Hematopoietic multipotent progenitor cell (in vitro differentiated cells): ENCODE data around the gene CDYL. TPM values are rescaled to one million over a fixed set of nuclear protein-coding genes. Genes with fewer than 3 reads are reported as not detected.

Experiments
- DNase-seq, 3 donors: peaks; one replicate each; pipeline ENCODE4 v3.0.0-alpha.2; 2011 to 2015; ENCODE audit warnings: low read depth in 2 of 3, low spot score in 2 of 3
- total RNA-seq: library from RNA; depleted of rRNA; stranded (reverse); fragments of >200 nt; gene quantifications from one replicate; pipeline ENCODE4 v1.2.3, GENCODE V29; 2012

CDYL gene
- total RNA-seq, 1 donor: 53.1 TPM

DNA sequence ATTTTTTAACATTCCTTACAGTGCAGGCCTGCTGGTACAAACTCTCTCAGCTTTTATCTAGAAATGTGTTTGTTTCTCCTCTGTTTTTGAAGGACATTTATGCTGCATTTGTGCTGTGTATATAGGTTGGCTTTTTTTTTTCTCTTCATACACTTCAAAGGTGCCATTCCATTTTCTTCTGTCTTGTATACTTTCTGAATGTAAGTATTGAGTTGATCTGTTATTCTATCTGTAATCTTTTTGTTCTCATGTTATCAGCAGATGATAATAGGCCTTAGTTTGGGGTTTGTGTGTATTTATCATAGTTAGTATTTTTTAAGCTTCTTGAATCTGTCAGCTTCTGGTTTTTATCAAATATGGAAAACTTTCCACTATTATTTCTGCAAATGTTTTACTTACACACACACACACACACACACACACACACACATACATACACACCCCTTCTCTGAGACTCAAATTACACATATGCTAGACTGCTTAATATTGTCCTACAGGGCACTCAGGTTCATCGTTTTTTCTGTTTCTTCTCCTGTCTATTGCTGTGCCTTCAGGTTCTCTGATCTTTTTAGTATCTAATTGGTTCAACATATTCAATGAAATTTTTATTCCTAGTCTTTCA, 153.0 kb downstream of the CDYL start:
- DNase-seq: no peak

DNA sequence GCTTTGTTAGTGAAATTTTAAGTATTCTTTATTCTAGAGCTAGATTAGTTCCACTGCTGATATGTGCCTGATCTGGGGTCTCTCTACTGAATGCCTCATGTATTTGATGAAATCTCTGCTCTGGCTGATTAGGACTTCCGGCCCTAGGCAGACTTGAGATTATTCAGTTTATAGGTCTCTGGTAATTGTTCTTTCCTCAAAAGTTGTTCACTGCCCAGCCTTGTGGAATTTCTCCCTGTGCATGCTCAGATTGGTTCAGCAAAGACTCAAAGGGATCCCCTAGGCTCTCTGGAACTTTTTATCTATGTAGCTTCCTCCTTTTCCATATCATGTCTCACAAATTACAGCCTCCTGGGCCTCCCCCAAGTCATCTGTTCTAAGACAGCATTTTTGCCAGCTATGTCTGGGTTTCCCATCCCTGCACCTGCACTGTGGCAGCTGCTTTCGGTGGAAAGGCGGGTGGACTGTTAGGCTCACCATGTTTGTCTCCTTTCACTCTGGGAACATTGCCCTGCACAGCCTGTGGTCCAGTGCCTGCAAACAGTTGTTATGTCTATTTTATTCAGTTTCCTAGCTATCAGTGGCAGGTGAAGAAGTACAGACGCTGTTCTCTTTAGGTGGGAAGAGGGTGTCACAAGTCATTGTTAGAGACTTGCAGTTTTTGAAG, 154.0 kb downstream of the CDYL start:
- DNase-seq: no peak

DNA sequence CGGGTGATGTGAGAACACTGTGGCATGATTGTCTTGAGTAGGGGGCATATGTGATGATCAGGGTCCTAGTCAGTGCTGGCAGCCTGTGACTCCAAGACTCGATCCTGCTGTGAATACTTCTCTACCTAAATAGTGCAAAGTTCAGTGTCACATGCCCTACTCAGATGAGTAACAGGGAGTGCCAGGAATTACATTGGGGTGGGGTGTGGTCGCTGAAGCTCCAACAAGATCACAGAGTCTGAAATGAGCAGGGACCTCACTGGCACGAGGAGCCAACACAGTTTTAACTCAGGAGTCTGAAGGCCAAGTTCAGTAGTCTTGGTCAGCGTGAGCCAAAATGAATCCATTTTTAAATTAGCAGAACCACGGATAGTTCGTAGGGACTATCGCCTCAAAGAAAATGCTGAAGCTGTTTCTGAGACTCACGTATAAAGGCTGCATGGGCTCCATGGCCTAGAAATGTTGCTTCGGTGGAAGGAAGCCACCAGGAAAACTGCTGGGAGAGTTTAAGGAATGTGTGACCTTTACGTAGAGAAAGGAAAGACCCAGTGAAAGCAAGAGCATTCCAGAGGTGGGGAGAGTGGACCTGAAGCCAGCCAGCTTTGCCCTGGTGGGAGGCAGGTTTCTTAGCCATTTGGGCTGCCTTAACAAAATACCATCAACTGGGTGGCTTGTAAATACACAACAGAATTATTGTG, 155.5 kb downstream of the CDYL start:
- DNase-seq: no peak

DNA sequence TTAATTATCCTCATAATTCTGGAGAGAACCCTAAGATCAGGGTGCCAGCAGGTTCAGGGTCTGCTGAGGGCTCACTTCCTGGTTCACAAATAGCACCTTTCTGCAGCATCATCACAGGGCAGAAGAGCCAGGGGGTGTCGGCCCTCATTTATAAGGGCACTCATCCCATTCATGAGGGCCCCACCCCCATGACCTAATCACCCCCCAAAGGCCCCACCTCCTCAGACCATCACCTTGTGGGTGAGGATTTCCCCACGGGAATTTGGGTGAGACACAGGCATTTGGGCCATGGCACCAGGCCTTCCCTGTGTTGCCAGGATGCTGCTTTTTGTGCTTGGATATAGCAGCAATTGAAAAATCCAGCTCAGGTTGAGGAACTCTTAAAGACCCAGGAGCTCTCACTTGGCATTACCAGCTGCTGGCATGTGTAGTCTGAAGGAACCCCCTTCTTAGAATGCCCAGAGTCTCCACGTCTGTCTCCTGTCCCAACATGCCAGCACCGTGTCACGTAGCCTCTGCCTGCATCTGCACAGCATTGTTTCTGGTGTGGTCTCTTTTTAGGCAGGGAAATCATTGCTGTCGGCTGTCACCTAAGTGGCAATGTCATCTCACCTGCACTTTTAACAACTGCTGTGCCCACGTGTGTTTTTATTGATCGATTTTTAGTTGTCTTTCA, 156.2 kb downstream of the CDYL start:
- DNase-seq: no peak

DNA sequence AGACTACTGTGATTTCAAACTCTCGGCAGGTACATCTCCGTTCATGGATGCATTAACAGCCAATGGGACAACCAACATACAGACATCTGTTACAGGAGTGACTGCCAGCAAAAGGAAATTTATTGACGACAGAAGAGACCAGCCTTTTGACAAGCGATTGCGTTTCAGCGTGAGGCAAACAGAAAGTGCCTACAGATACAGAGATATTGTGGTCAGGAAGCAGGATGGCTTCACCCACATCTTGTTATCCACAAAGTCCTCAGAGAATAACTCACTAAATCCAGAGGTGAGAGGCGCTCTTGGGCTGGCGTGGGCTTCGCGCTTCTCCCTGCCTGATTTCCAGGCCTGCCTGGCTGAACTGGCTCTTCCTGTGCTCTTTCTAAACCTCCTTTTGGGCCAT, 159.3 kb downstream of the CDYL start:
- DNase-seq: peak in 1 of 3 donors; percentile 28

DNA sequence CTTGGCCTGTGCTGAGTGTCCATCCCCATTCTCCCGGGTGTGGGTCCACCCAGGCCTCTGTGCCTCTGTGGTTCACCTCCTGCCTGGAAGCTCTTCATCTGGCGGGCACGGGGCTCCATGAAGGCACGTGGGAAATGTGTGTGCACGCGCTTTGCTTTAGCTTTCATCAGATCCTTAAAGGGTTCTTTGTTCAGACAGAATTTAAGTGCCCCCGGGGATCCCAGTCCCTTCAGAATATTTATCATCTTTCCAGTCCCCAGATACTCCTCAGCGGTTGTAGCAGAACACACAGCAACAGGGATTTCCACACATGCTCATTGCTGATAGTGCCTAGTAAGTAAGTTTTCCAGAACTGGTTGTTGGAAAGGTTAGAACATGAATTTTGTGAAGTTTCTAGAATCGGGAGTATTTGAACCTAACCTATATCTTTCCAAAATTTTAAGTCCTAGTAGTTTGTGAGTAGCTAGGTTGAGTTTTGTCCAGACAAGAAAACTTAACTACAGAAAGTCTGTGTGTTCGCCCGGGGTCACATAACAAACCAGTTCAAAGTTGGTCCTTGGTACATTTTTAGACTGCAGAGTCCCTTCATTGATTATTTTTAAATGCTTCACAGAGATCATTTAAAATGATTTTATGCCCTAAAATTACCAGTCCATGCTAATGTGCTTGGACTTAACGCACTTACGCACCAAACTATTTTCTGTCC, 159.9 kb downstream of the CDYL start:
- DNase-seq: no peak

DNA sequence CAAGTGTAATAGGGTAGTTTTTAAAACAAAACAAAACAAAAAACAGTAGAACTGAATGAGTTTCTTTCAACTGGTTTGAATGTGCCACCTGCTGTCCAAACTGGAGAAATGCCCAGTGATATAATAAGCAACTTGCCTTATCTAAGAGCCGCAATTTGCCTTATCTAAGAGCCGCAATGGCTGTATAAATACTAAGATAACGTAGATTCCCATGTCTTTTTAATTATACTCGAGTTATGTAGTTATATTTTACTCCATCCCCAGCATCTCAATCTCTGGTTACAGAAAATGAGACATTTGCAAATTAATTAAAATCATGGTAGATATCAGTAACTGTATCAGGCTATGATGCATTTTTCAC, 160.5 kb downstream of the CDYL start:
- peak in 2 of 3 donors; percentile 55 to 70 for DNase-seq

DNA sequence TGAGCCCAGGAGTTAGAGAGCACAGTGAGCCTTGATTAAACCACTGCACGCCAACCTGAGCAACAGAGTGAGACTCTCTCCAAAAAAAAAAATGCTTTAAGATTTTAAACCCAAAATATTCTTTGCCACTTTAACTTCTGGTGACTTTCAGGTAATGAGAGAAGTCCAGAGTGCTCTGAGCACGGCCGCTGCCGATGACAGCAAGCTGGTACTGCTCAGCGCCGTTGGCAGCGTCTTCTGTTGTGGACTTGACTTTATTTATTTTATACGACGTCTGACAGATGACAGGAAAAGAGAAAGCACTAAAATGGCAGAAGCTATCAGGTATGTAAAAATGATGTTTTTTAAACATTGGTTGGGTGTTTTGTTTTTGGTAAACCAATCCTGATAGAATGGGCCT, 161.2 kb downstream of the CDYL start:
- no peak for DNase-seq

DNA sequence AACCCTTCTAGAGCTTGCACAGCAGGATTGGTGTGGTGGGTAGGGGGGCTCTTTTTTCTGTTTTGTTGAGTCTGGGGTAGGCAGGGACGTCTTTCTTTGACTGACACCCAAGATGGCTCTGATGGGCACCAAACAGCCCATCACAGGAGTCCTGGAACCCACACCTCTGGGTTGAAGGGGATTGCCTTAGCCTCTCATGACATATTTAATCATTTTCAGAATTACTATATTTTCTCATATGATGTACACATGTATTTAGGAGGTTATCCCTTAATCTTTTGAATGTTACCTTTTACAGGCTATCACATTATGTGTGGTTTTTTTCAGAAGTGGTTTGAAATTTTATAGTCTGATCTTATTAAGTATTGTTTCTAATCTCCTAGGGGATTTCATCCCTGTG, 163.0 kb downstream of the CDYL start:
- no peak for DNase-seq

DNA sequence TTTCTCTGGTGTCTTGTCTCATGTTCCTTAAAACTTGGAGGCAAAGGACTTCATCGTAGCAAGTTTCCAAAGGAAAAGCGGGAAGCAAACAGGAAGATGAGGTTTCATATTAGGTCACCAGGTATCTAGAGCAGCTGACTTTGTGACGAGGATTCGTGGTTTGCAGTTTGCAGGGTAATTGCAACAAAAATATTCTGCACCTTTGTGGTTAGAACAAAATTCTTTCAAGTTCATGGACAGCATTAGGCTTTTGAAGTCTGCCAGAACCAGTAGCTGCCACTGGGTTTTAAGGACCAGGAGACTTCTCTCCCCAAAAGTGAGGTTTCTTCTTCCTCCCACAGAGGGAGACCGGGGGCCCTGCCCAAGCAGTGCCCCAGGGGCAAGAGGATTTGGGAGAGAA, 164.2 kb downstream of the CDYL start:
- no peak for DNase-seq

DNA sequence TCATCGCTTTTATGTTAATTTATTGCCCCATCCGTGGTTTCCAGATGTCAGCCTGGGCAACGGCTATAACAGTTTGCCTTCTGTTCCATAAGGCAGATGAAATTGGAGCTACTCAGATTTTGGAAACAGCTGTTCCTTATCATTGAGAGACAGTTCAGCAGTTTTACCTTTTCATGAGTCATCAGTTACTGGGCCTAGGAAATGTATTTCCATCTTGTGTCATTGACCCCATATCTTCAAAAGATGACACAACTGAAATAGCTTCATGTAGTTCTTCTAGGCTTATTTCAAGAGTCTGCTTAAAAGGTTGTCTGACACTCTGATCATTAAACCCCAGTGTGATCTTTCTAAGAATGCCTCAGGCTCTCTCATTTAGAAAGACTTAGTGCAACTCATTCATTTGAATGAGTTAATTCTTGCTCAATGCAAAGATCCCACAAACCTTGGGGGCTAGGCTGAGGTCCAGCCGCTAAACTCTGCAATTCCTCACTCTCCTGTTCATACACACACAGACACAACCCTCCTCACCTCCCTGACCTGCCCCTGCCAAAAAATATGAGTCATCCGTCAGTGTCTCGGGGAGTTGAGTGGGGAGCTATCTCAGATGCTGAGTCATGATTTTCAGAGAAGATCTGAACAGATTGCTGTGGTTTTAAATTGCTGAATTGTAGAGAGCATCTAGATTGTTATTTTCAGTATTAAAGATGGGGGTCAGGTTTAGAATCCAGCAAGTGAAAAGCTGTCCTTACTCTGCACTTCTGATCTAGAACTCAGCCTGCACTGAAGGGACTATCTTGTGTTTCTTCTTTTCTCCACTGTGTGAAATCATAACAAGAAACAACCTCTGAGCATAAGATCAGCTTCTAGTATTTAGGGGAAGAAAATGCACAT, 165.8 kb downstream of the CDYL start:
- peak in 2 of 3 donors; percentile 83 to 86 for DNase-seq

DNA sequence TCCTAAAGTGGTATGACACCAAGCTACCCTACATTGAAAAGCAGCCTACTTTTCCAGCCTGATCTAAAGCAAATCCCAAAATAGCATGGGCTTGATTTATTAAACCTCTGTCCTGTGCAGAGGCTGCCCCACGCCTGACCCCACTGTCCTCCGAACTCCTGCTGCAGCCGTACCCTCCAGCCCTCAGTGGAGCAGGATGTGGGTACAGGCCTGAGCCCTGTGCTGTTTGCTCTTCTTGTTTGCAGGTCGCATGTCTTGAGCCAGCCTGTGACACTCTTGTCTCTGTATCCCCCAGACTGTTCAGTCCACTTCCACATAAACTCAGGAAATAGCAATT, 166.4 kb downstream of the CDYL start:
- no peak for DNase-seq

DNA sequence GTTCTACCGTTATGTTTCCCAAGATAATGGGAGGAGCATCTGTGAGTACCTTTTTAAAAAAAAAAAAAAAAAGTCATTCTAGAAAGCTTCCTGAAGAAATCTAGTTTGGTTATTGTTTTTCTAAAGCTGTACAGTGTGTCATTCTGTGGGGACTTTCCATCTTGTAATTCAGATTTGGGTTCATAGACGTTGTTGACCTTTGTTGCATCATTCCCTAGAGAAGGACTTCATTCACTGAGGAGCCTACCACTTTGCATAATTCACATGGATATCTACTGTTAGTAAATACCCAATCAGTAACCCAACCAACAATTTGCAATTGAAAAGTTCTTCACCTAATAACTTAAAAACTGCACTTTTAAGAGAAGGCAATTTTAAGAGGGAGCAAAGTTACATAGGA, 167.5 kb downstream of the CDYL start:
- DNase-seq: no peak

DNA sequence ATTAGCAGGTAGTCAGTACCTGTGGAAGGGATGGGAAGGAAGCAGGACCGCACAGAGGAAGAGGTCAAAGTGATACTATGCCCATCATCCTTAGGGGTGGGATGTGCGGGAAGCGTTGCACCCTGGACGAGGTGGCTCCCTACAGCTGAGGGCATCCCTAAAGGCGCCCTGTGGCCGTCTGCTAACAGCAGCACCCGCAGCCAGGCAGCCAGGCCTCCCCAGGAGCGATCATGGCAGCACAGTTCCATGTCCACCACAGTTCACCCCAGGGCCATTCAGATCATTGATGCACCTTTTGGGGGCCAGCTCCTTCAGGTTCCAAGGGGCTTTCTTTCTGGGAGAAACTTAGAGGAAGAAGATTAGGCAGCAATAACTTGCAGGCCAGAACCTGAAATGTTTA, 168.1 kb downstream of the CDYL start:
- DNase-seq: no peak

DNA sequence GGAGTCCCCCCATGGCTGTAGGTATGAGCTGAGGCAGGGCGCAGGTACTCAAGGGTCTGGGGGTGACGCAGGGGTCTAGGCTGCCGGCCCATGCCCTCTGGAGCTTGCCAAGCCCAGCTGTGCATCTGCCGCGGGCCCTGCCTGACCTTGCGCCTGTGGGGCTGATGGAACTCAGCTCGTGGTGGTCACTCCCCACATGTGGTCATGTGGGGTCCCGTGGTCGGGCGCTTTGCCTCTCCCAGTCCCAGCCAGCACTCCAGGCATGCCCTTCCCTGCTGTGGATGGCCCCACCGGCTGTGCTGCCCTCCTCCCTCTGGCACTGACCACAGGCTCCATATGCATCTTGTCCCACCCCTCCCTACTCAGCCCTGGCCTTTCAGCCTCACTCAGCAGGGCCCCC, 170.3 kb downstream of the CDYL start:
- DNase-seq: no peak

DNA sequence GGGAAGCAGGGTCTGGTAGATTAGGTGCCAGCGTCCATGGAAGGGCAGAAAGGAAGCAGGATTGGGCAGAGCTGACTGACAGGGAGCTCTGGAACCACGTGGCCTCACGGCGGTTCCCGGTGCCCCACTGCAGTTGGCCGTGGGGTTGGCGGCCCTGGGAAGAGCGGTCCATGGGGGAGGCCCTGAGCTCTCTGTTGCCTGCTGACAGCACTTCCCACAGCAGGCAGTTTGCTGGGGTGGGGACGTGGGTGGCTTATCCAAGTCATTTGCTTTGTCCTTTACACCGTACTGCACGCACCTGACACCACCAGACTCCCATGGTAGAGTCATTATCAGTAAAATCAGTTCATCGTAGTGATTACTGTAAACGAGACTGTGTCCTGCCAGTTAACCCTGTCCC, 171.5 kb downstream of the CDYL start:
- no peak for DNase-seq

DNA sequence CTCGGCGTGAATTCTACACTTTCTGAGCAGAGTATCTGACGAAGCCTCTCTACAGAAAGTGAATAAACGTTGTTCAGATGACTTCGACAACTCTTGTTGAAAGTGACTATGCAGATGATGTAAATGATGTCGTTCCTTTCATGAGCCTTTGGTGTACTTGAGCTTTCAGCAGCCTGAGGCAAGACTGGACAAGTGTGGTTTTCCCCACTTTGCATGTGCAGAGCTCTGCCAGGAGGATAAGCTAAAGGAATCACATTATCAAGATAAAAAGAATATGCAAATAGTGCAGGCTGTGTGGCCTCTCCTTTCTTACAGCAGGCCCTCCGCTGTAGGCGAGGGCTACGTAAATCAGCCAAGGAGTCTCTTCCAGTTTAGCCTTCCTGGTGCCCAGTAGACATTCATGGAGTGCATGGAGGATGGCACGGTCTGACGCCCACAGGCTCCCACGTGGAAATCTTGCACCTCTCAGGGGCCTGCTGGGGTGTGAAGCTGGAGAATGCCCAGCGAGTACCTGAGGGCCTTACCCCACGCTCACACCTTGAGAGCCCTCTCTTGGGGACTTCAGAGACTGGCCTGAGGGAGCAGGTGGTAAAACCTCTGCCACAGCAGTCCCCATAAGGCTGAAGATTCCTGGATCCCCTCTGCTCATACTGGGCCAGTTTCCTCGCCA, 172.7 kb downstream of the CDYL start:
- no peak for DNase-seq

DNA sequence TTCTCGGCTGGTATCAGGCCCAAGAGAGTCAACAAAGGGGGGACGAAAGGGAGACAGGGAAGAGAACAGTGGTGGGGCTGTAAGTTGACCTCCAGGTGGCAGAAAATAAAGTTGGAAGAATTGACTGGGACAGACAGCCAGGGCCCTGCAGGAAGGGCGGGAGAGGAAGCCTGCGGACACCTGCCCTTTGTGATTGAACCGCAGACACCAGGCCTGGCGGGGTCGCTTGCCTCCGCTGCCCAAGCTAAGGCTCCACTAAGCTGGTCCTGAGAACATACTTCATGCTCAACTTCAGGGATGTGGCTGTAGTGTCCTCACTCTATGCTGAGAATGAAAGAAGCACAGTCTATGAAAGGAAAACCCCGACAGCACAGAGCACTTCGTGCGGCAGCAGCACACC, 173.9 kb downstream of the CDYL start:
- no peak for DNase-seq

DNA sequence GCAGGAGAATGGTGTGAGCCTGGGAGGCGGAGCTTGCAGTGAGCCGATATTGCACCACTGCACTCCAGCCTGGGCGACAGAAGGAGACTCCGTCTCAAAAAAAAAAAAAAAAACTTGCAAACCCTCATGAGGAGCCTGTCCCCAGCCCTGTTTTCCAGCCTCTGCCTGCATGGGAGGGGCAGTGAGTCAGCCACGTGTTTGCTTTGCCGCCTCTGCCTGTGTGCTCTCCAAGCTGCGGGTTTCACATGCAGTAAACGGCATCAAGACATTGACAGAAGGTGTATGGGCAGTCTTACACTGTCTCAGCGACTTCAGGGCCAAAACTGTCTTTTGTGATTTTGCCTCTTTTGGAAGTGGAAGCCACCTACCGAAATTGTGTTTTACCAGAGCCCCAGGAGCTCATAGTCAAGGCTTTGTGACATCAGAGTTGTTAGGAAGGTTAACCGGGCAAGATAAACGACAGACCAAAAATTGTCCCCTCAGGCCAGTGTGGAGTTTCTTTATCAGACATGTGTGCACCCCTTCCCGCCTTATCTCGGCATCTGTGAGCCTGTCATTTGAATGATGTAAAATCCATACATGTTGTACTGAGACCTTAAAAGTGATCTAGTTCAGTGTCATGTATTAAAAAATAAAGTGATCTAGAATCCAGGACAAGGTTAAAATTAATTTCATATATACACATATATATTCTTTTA, 174.8 kb downstream of the CDYL start:
- DNase-seq: no peak
